ENCODE data around the gene ZFAND3.

DNA sequence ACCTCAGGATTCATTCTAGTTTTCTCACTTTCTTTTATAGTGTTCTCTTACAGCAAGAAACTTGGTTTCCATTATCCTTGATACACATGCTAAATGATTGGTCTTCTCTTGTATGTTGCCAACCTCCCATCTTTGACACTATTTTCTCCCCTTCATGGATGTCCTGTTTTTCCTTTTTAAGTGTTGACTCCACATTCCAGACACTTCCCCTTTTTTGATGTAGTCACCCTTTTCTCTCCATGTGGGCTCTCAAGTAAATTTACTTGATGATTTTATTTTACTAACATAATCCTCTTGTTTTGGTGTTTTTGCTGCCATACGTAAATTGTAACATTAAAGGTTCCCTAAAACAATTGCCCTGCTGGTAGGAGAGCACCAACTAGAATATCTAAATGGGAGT, 148.1 kb downstream of the ZFAND3 start:
- TF ChIP-seq, protein P1, sequence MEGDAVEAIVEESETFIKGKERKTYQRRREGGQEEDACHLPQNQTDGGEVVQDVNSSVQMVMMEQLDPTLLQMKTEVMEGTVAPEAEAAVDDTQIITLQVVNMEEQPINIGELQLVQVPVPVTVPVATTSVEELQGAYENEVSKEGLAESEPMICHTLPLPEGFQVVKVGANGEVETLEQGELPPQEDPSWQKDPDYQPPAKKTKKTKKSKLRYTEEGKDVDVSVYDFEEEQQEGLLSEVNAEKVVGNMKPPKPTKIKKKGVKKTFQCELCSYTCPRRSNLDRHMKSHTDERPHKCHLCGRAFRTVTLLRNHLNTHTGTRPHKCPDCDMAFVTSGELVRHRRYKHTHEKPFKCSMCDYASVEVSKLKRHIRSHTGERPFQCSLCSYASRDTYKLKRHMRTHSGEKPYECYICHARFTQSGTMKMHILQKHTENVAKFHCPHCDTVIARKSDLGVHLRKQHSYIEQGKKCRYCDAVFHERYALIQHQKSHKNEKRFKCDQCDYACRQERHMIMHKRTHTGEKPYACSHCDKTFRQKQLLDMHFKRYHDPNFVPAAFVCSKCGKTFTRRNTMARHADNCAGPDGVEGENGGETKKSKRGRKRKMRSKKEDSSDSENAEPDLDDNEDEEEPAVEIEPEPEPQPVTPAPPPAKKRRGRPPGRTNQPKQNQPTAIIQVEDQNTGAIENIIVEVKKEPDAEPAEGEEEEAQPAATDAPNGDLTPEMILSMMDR (IDR thresholded peaks at IDR 0.05): no peak
- no peak for TF ChIP-seq POLR2A (IDR thresholded peaks at IDR 0.05)

All from Peyer's patch (tissue), 4 donors.